Liver (tissue), 9 donors: Measurements from ENCODE around the gene SLC17A2. TPM values are rescaled to one million over a fixed set of nuclear protein-coding genes. Genes with fewer than 3 reads are reported as not detected.

ENCODE experiments used
- DNase-seq: peaks from one replicate; pipeline ENCODE4 v3.0.0-alpha.2; 2017; ENCODE audit warnings: low spot score
- H3K27ac ChIP-seq, 2 donors: one replicate each; pipeline ENCODE4 v1.7.0; 2013; ENCODE audit warnings: inconsistent platforms in 2 of 2, low read length in 2 of 2, control low read depth in 1 of 2, low read depth in 1 of 2, mild to moderate bottlenecking in 1 of 2
- H3K27me3 ChIP-seq, 4 donors: one replicate each; pipeline versions ENCODE4 v1.6.1 to v1.7.0; 2013; ENCODE audit warnings: low read length in 3 of 4, inconsistent platforms in 1 of 4, mild to moderate bottlenecking in 1 of 4, moderate library complexity in 1 of 4; ENCODE audit not compliant: control insufficient read depth in 4 of 4, insufficient read depth in 4 of 4
- H3K36me3 ChIP-seq, 4 donors: one replicate each; pipeline versions ENCODE4 v1.6.1 to v1.7.0; 2013; ENCODE audit warnings: low read length in 3 of 4, mild to moderate bottlenecking in 3 of 4, low read depth in 1 of 4, moderate library complexity in 1 of 4; ENCODE audit not compliant: control insufficient read depth in 4 of 4, insufficient read depth in 3 of 4
- H3K4me1 ChIP-seq, 4 donors: one replicate each; pipeline versions ENCODE4 v1.6.1 to v1.7.0; 2013; ENCODE audit warnings: low read length in 3 of 4, mild to moderate bottlenecking in 3 of 4, moderate library complexity in 1 of 4; ENCODE audit not compliant: control insufficient read depth in 4 of 4, insufficient read depth in 4 of 4
- H3K4me3 ChIP-seq, 3 donors: one replicate each; pipeline versions ENCODE4 v1.6.1 to v1.7.0; 2013; ENCODE audit warnings: low read length in 3 of 3, control low read depth in 1 of 3, low read depth in 1 of 3, mild to moderate bottlenecking in 1 of 3
- H3K9ac ChIP-seq, 2 donors: one replicate each; pipeline ENCODE4 v1.7.0; 2013; ENCODE audit warnings: low read length in 2 of 2, mild to moderate bottlenecking in 2 of 2, moderate library complexity in 2 of 2, control low read depth in 1 of 2, low read depth in 1 of 2
- H3K9me3 ChIP-seq, 4 donors: one replicate each; pipeline versions ENCODE4 v1.6.1 to v1.7.0; 2013; ENCODE audit warnings: low read length in 3 of 4; ENCODE audit not compliant: control insufficient read depth in 4 of 4
- EGR1 ChIP-seq, 2 donors: IDR thresholded peaks; 2 replicates each; pipeline ENCODE4 v1.6.1; 2016 to 2018; ENCODE audit warnings: antibody characterized with exemption in 2 of 2, low read depth in 2 of 2
- FOXA1 ChIP-seq: IDR thresholded peaks from 2 replicates; pipeline ENCODE4 v1.6.1; 2016; ENCODE audit warnings: antibody characterized with exemption
- FOXA2 ChIP-seq: IDR thresholded peaks from 2 replicates; pipeline ENCODE4 v1.6.1; 2016; ENCODE audit warnings: antibody characterized with exemption
- GABPA ChIP-seq, 2 donors: IDR thresholded peaks in 1 of 2; conservative IDR thresholded peaks in 1 of 2; 2 replicates each; pipeline ENCODE4 v1.6.1; 2016; ENCODE audit warnings: antibody characterized with exemption in 2 of 2, mild to moderate bottlenecking in 1 of 2, moderate library complexity in 1 of 2
- HNF4A ChIP-seq, 2 donors: conservative IDR thresholded peaks; 2 replicates each; pipeline ENCODE4 v1.6.1; 2016; ENCODE audit warnings: antibody characterized with exemption in 2 of 2, mild to moderate bottlenecking in 2 of 2
- HNF4G ChIP-seq: IDR thresholded peaks from 2 replicates; pipeline ENCODE4 v1.6.1; 2016; ENCODE audit warnings: antibody characterized with exemption
- JUND ChIP-seq, 2 donors: IDR thresholded peaks; 2 replicates each; pipeline ENCODE4 v1.6.1; 2016; ENCODE audit warnings: antibody characterized with exemption in 2 of 2
- MAX ChIP-seq: IDR thresholded peaks from 2 replicates; pipeline ENCODE4 v1.6.1; 2016; ENCODE audit warnings: antibody characterized with exemption
- NR2F2 ChIP-seq: IDR thresholded peaks from 2 replicates; pipeline ENCODE4 v1.6.1; 2016; ENCODE audit warnings: antibody characterized with exemption
- RAD21 ChIP-seq, 2 donors: IDR thresholded peaks; 2 replicates each; pipeline ENCODE4 v1.6.1; 2016; ENCODE audit warnings: antibody characterized with exemption in 2 of 2, mild to moderate bottlenecking in 2 of 2
- RXRA ChIP-seq, 2 donors: IDR thresholded peaks; 2 replicates each; pipeline ENCODE4 v1.6.1; 2017 to 2018; ENCODE audit warnings: antibody characterized with exemption in 2 of 2, mild to moderate bottlenecking in 1 of 2
- SP1 ChIP-seq: IDR thresholded peaks from 2 replicates; pipeline ENCODE4 v1.6.1; 2018; ENCODE audit warnings: antibody characterized with exemption, mild to moderate bottlenecking
- TAF1 ChIP-seq: conservative IDR thresholded peaks from 2 replicates; pipeline ENCODE4 v1.6.1; 2016; ENCODE audit warnings: antibody characterized with exemption, mild to moderate bottlenecking
- YY1 ChIP-seq: IDR thresholded peaks from 2 replicates; pipeline ENCODE4 v1.6.1; 2016; ENCODE audit warnings: antibody characterized with exemption, mild to moderate bottlenecking
- polyA plus RNA-seq, 2 donors: library from polyadenylated mRNA; stranded (reverse) in 1 of 2; unstranded in 1 of 2; fragments of 200-250 nt in 1 of 2; fragments of >200 nt in 1 of 2; fragmentation: Nextera tagmentation in 1 of 2; extraction: Ambion mirVana in 1 of 2; gene quantifications; one replicate each; pipeline versions ENCODE4 v1.2.1 to v1.2.3, GENCODE V29; 2013 to 2015
- total RNA-seq, 2 donors: library from RNA; depleted of rRNA; stranded (reverse); fragments of >200 nt; gene quantifications; one replicate each; pipeline ENCODE4 v1.2.3, GENCODE V29; 2014
- TF ChIP-seq, protein P1 (sequence below): IDR thresholded peaks from 2 replicates; pipeline ENCODE4 v1.6.1; 2016; ENCODE audit warnings: antibody characterized with exemption, mild to moderate bottlenecking
- TF ChIP-seq, protein P2 (sequence below): fragments of 150-350 bp; IDR thresholded peaks from 2 replicates; pipeline ENCODE4 v1.5.1; 2017; ENCODE audit warnings: improper control_type of control experiment, low read depth, low read length; ENCODE audit not compliant: missing input control
- TF ChIP-seq, protein P3 (sequence below): IDR thresholded peaks from 2 replicates; pipeline ENCODE4 v1.6.1; 2016; ENCODE audit warnings: antibody characterized with exemption
- TF ChIP-seq, protein P4 (sequence below): IDR thresholded peaks from 2 replicates; pipeline ENCODE4 v1.6.1; 2016; ENCODE audit warnings: antibody characterized with exemption
- donor health status: healthy.
- donor health status: healthy.
- donor health status: healthy.
- donor health status: healthy.
- donor health status: healthy.

SLC17A2 gene
- total and polyA plus RNA-seq, 4 donors: 26.2 to 88.1 (median 37.8) TPM

DNA sequence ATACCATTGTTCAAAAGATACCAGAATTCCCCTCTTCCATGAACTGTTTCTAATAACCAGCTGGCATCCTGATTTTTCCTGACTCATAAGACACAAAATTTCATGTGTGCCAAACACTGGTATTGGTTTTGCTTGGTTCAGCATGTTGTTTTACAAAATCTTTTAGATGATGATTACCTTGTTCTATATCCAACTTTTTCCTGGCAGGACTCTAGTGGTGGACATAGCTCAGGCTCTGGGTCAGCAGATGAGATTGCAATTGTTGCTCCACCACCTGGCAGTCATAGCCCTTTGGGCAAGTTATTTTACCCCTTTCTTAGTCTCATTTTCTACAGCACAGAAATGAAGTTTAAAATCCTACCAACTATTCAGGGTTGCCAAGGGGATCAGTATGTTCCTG is 38.3 kb upstream of the SLC17A2 start:
- H3K9ac ChIP-seq: no peak overlapping the region
- H3K27me3 ChIP-seq: no peaks in the 10 kb centered on the region
- TF ChIP-seq MAX: peak; percentile 63
- no peak for TF ChIP-seq EGR1 (IDR thresholded peaks at IDR 0.05; ENCODE audit: low read depth in 2 of 2)
- TF ChIP-seq GABPA (IDR thresholded peaks at IDR 0.05 in 1 of 2, conservative IDR thresholded peaks at IDR 0.05 in 1 of 2): no peak
- peak; percentile 51 to 70 for TF ChIP-seq HNF4A (conservative IDR thresholded peaks at IDR 0.05)
- no peak for TF ChIP-seq HNF4G
- TF ChIP-seq FOXA2: peak; percentile 60
- peak; percentile 15 for TF ChIP-seq FOXA1
- TF ChIP-seq TAF1: no peak
- TF ChIP-seq RXRA (IDR thresholded peaks at IDR 0.05): peak; percentile 40 to 76
- TF ChIP-seq, protein P1, sequence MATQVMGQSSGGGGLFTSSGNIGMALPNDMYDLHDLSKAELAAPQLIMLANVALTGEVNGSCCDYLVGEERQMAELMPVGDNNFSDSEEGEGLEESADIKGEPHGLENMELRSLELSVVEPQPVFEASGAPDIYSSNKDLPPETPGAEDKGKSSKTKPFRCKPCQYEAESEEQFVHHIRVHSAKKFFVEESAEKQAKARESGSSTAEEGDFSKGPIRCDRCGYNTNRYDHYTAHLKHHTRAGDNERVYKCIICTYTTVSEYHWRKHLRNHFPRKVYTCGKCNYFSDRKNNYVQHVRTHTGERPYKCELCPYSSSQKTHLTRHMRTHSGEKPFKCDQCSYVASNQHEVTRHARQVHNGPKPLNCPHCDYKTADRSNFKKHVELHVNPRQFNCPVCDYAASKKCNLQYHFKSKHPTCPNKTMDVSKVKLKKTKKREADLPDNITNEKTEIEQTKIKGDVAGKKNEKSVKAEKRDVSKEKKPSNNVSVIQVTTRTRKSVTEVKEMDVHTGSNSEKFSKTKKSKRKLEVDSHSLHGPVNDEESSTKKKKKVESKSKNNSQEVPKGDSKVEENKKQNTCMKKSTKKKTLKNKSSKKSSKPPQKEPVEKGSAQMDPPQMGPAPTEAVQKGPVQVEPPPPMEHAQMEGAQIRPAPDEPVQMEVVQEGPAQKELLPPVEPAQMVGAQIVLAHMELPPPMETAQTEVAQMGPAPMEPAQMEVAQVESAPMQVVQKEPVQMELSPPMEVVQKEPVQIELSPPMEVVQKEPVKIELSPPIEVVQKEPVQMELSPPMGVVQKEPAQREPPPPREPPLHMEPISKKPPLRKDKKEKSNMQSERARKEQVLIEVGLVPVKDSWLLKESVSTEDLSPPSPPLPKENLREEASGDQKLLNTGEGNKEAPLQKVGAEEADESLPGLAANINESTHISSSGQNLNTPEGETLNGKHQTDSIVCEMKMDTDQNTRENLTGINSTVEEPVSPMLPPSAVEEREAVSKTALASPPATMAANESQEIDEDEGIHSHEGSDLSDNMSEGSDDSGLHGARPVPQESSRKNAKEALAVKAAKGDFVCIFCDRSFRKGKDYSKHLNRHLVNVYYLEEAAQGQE: peak; percentile 19
- TF ChIP-seq YY1: peak; percentile 69
- peak in 1 of 2 donors; percentile 64 for TF ChIP-seq JUND (IDR thresholded peaks at IDR 0.05)
- TF ChIP-seq, protein P2, sequence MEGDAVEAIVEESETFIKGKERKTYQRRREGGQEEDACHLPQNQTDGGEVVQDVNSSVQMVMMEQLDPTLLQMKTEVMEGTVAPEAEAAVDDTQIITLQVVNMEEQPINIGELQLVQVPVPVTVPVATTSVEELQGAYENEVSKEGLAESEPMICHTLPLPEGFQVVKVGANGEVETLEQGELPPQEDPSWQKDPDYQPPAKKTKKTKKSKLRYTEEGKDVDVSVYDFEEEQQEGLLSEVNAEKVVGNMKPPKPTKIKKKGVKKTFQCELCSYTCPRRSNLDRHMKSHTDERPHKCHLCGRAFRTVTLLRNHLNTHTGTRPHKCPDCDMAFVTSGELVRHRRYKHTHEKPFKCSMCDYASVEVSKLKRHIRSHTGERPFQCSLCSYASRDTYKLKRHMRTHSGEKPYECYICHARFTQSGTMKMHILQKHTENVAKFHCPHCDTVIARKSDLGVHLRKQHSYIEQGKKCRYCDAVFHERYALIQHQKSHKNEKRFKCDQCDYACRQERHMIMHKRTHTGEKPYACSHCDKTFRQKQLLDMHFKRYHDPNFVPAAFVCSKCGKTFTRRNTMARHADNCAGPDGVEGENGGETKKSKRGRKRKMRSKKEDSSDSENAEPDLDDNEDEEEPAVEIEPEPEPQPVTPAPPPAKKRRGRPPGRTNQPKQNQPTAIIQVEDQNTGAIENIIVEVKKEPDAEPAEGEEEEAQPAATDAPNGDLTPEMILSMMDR: no peak
- peak; percentile 62 for TF ChIP-seq SP1
- TF ChIP-seq, protein P3, sequence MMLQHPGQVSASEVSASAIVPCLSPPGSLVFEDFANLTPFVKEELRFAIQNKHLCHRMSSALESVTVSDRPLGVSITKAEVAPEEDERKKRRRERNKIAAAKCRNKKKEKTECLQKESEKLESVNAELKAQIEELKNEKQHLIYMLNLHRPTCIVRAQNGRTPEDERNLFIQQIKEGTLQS: no peak
- TF ChIP-seq RAD21 (IDR thresholded peaks at IDR 0.05): peak in 1 of 2 donors; percentile 46
- TF ChIP-seq, protein P4, sequence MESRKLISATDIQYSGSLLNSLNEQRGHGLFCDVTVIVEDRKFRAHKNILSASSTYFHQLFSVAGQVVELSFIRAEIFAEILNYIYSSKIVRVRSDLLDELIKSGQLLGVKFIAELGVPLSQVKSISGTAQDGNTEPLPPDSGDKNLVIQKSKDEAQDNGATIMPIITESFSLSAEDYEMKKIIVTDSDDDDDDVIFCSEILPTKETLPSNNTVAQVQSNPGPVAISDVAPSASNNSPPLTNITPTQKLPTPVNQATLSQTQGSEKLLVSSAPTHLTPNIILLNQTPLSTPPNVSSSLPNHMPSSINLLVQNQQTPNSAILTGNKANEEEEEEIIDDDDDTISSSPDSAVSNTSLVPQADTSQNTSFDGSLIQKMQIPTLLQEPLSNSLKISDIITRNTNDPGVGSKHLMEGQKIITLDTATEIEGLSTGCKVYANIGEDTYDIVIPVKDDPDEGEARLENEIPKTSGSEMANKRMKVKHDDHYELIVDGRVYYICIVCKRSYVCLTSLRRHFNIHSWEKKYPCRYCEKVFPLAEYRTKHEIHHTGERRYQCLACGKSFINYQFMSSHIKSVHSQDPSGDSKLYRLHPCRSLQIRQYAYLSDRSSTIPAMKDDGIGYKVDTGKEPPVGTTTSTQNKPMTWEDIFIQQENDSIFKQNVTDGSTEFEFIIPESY: peak; percentile 52
- TF ChIP-seq NR2F2: no peak
- H3K4me3 ChIP-seq: no peak overlapping the region
- H3K4me1 ChIP-seq: peaks cover 9 to 56% (median 40%) of the 10 kb centered on the region in 4 donors
- peaks cover 3 to 31% (median 25%) of the 10 kb centered on the region in 4 donors for H3K36me3 ChIP-seq
- DNase-seq: no peak
- H3K9me3 ChIP-seq: no peaks in the 10 kb centered on the region
- peak overlapping the region; percentile 60 to 70 for H3K27ac ChIP-seq
